Activated CD4-positive, alpha-beta T cell treated with anti-CD3 and anti-CD28 coated beads, Interleukin-2, amount 10 ng/mL, durations not matched to agents 24 days and 14 days (primary cell): ENCODE data around the gene KIF20B. TPM values are rescaled to one million over a fixed set of nuclear protein-coding genes. Genes with fewer than 3 reads are reported as not detected.

ENCODE experiments used
- DNase-seq: peaks from one replicate; pipeline ENCODE4 v3.0.0; 2022
- H3K27ac Mint-ChIP-seq: one replicate; pipeline ENCODE4 v1.8.0; 2022; ENCODE audit warnings: mild to moderate bottlenecking, mixed read lengths
- H3K27me3 Mint-ChIP-seq: one replicate; pipeline ENCODE4 v1.8.0; 2022; ENCODE audit warnings: mixed read lengths
- H3K36me3 Mint-ChIP-seq: one replicate; pipeline ENCODE4 v1.8.0; 2022; ENCODE audit warnings: low read depth, mild to moderate bottlenecking, mixed read lengths
- H3K4me1 Mint-ChIP-seq: one replicate; pipeline ENCODE4 v1.8.0; 2021; ENCODE audit warnings: mixed read lengths
- H3K4me3 Mint-ChIP-seq: one replicate; pipeline ENCODE4 v1.8.0; 2022; ENCODE audit warnings: mild to moderate bottlenecking, moderate library complexity, mixed read lengths
- H3K9me3 Mint-ChIP-seq: one replicate; pipeline ENCODE4 v1.8.0; 2021; ENCODE audit warnings: mixed read lengths
- intact Hi-C: fragments of 100-400 bp; cut with micrococcal nuclease; formaldehyde crosslinking; loops from one replicate; pipeline ENCODE4 v1.15.1; 2023
- total RNA-seq: library from RNA; stranded (reverse); gene quantifications from 2 replicates; pipeline ENCODE4 v1.2.3, GENCODE V29; 2022

KIF20B gene
- total RNA-seq, 1 donor from 2014 or later: 55.6 TPM

DNA sequence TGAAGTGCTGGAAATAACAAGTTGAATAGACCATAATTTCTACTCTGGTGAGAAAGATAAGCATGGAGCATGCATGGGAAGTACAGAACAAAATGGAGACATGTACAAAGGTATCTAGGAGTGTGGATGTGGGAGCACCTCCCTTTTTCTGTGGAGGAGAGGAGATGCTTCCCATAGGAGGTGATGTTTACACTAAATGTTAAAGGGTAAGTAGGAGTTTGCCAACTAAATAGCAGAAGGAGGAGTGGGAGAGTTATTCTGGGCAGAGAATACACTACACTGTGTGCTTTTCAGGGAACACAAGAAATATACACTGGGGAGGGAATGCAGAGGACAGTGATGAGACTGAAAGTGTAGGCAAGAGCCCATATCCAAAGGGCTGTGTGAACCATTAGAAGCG lies 35.3 kb upstream of the KIF20B start:
- no peak for DNase-seq
- no peaks in the 10 kb centered on the region for H3K4me1 Mint-ChIP-seq
- intact Hi-C loops: no loop called here
- H3K9me3 Mint-ChIP-seq: no peaks in the 10 kb centered on the region
- no peaks in the 10 kb centered on the region for H3K36me3 Mint-ChIP-seq
- peaks cover 41% of the 10 kb centered on the region for H3K27me3 Mint-ChIP-seq
- no peak overlapping the region for H3K4me3 Mint-ChIP-seq
- no peak overlapping the region for H3K27ac Mint-ChIP-seq

- Mint-ChIP-seq H3K9me3 (no peaks in the 10 kb centered on the region), H3K27ac (no peak overlapping the region), H3K27me3 (peaks cover 32% of the 10 kb centered on the region), H3K4me3 (no peak overlapping the region), H3K4me1 (no peaks in the 10 kb centered on the region), H3K36me3 (no peaks in the 10 kb centered on the region)
- intact Hi-C loops: no loop called here
- DNase-seq: no peak
These were observed 32.9 kb upstream of the KIF20B start for GRCh38 chr10:89668386-89669071.

DNA sequence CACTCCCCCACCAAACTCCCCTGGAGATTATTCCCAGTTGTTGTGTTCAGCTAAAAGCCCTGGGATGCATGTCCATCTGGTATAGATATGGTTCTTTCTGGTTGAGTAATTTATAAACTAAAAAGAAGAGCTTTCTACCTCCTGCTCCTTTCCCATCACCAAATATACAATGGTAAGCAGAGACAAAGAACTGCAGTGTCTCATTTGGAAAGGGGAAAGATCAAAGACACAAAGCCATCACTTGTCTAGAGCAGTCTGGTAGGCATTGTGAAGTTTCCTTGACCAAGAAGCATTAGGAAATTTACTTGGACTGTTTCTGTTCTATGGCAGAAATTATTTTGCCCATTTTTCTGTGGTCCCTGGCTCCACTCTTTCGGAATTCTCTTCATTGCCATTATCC lies 31.4 kb upstream of the KIF20B start:
- H3K36me3 Mint-ChIP-seq: no peaks in the 10 kb centered on the region
- no peak overlapping the region for H3K27ac Mint-ChIP-seq
- peaks cover 29% of the 10 kb centered on the region for H3K27me3 Mint-ChIP-seq
- no peaks in the 10 kb centered on the region for H3K4me1 Mint-ChIP-seq
- no peak for DNase-seq
- intact Hi-C loops: no loop called here
- no peak overlapping the region for H3K4me3 Mint-ChIP-seq
- no peaks in the 10 kb centered on the region for H3K9me3 Mint-ChIP-seq

- DNase-seq: no peak
- no peaks in the 10 kb centered on the region for H3K36me3 Mint-ChIP-seq
- H3K4me3 Mint-ChIP-seq: no peak overlapping the region
- H3K27ac Mint-ChIP-seq: no peak overlapping the region
- H3K27me3 Mint-ChIP-seq: peaks cover 28% of the 10 kb centered on the region
- H3K9me3 Mint-ChIP-seq: no peaks in the 10 kb centered on the region
- no peaks in the 10 kb centered on the region for H3K4me1 Mint-ChIP-seq
- intact Hi-C loops: no loop called here
These were observed 30.5 kb upstream of the KIF20B start for GRCh38 chr10:89670926-89671325.

DNA sequence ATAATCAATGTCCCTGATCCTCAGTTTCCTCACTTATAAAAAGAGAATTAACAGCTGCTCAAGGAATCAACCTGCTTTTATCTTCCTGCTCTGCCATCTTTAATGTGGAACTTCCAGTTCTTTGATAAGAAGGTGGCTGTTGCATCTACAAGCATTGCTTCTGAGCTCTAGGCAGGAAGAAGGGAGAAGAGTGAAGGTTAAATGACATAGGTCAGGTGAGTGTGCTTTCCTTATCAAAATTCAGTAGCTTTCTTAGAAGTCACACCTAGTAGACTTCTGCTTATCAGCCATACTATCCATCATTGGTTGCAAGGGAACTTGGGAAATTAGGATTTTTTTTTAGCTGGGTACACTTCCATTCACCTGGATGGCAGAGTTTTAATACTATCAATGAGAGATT lies 24.0 kb upstream of the KIF20B start:
- no peaks in the 10 kb centered on the region for H3K4me1 Mint-ChIP-seq
- no peaks in the 10 kb centered on the region for H3K36me3 Mint-ChIP-seq
- H3K27me3 Mint-ChIP-seq: peaks cover 24% of the 10 kb centered on the region
- no peak overlapping the region for H3K4me3 Mint-ChIP-seq
- intact Hi-C loops: no loop called here
- H3K9me3 Mint-ChIP-seq: no peaks in the 10 kb centered on the region
- no peak for DNase-seq
- no peak overlapping the region for H3K27ac Mint-ChIP-seq

- Mint-ChIP-seq H3K27ac (no peak overlapping the region), H3K27me3 (peaks cover 32% of the 10 kb centered on the region), H3K36me3 (no peaks in the 10 kb centered on the region), H3K4me3 (no peak overlapping the region), H3K4me1 (no peaks in the 10 kb centered on the region), H3K9me3 (no peaks in the 10 kb centered on the region)
- intact Hi-C loops: no loop called here
- DNase-seq: no peak
These were observed 21.4 kb upstream of the KIF20B start for GRCh38 chr10:89679986-89680385.

- Mint-ChIP-seq H3K4me1 (no peaks in the 10 kb centered on the region), H3K27me3 (peaks cover 37% of the 10 kb centered on the region), H3K27ac (no peak overlapping the region), H3K36me3 (no peaks in the 10 kb centered on the region), H3K9me3 (no peaks in the 10 kb centered on the region), H3K4me3 (no peak overlapping the region)
- no peak for DNase-seq
- intact Hi-C loops: no loop called here
These were observed 17.5 kb upstream of the KIF20B start for GRCh38 chr10:89683883-89684282.

DNA sequence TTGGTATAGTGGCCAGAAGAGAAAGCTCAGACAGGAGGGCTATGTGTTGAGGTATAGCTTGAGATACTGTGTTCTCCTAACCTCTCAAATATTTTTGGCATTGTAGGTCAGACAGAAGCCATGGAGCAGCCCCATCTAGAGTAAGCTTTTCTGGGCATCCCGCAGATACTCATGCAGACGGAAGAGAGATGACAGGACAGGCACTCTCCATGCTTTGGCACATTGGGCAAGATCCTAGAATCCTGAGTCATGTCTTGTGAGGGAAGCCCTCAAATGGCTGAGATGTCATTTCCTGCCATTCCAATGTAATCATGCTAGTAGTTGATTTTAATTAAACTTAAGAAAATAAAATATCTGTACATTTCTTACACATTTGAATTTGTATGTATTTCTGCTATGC lies 16.8 kb upstream of the KIF20B start:
- Mint-ChIP-seq H3K36me3 (no peaks in the 10 kb centered on the region), H3K4me1 (no peaks in the 10 kb centered on the region), H3K27ac (no peak overlapping the region), H3K4me3 (no peak overlapping the region), H3K9me3 (no peaks in the 10 kb centered on the region), H3K27me3 (peaks cover 37% of the 10 kb centered on the region)
- DNase-seq: no peak
- intact Hi-C loops: no loop called here

GRCh38 chr10:89685936-89686335 lies 15.5 kb upstream of the KIF20B start:
- no peaks in the 10 kb centered on the region for H3K4me1 Mint-ChIP-seq
- no peak overlapping the region for H3K27ac Mint-ChIP-seq
- H3K4me3 Mint-ChIP-seq: no peak overlapping the region
- H3K9me3 Mint-ChIP-seq: no peaks in the 10 kb centered on the region
- intact Hi-C loops: no loop called here
- DNase-seq: no peak
- peaks cover 31% of the 10 kb centered on the region for H3K27me3 Mint-ChIP-seq
- H3K36me3 Mint-ChIP-seq: no peaks in the 10 kb centered on the region

GRCh38 chr10:89690027-89690426 lies 11.4 kb upstream of the KIF20B start:
- Mint-ChIP-seq H3K36me3 (no peaks in the 10 kb centered on the region), H3K27ac (no peak overlapping the region), H3K4me3 (no peak overlapping the region), H3K4me1 (no peaks in the 10 kb centered on the region), H3K9me3 (no peaks in the 10 kb centered on the region), H3K27me3 (peaks cover 29% of the 10 kb centered on the region)
- DNase-seq: no peak
- intact Hi-C loops: no loop called here

GRCh38 chr10:89692416-89692815 lies 9.0 kb upstream of the KIF20B start:
- intact Hi-C loops: no loop called here
- H3K4me3 Mint-ChIP-seq: no peak overlapping the region
- no peaks in the 10 kb centered on the region for H3K36me3 Mint-ChIP-seq
- H3K9me3 Mint-ChIP-seq: no peaks in the 10 kb centered on the region
- H3K27me3 Mint-ChIP-seq: peaks cover 21% of the 10 kb centered on the region
- H3K27ac Mint-ChIP-seq: no peak overlapping the region
- DNase-seq: no peak
- H3K4me1 Mint-ChIP-seq: no peaks in the 10 kb centered on the region

DNA sequence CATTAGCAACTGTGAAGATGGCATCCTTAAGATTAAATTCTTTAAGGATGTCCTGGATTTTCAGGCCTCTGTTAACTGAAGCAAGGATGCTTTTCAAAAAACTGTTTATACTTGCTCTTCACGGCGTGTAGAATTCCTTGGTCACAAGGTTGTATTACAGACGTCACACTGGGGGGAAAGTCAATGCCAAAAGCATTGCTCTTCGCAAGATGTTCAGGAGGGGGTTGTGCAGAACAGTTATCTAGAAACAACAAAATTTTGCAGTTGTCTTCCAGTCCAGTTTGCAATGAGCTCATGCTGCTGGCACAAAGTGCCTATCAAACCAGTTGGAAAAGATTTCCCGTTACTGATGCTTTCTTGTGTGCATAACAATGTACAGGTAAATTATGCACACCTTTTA lies 8.2 kb upstream of the KIF20B start:
- no peak for DNase-seq
- peaks cover 16% of the 10 kb centered on the region for H3K27me3 Mint-ChIP-seq
- H3K27ac Mint-ChIP-seq: no peak overlapping the region
- H3K4me1 Mint-ChIP-seq: no peaks in the 10 kb centered on the region
- intact Hi-C loops: no loop called here
- H3K4me3 Mint-ChIP-seq: no peak overlapping the region
- no peaks in the 10 kb centered on the region for H3K36me3 Mint-ChIP-seq
- H3K9me3 Mint-ChIP-seq: no peaks in the 10 kb centered on the region

GRCh38 chr10:89695307-89695706 lies 6.1 kb upstream of the KIF20B start:
- intact Hi-C loops: no loop called here
- no peak for DNase-seq
- H3K27ac Mint-ChIP-seq: no peak overlapping the region
- H3K4me3 Mint-ChIP-seq: no peak overlapping the region
- H3K27me3 Mint-ChIP-seq: peaks cover 12% of the 10 kb centered on the region
- no peaks in the 10 kb centered on the region for H3K9me3 Mint-ChIP-seq
- H3K36me3 Mint-ChIP-seq: no peaks in the 10 kb centered on the region
- peaks cover 5% of the 10 kb centered on the region for H3K4me1 Mint-ChIP-seq

DNA sequence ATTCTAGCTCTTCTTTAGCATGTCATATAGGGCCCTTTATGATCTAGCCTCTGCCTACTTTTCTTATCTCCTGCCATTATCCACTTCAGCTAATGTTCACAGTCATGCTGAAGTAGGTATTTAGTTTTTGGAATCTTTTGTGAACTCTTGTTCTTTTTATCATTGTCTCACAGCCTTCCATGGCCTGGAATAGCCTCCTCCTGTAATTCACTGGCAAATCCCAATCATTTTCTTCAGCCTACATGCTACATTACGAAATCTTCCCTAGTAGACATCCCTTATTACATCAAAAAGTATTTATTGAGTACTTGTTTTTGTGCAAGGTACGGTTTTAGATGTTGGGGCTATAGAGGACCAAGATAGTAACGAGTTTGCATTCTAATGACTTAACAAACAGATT lies 3.4 kb upstream of the KIF20B start:
- no peak for DNase-seq
- no peaks in the 10 kb centered on the region for H3K9me3 Mint-ChIP-seq
- no peak overlapping the region for H3K27ac Mint-ChIP-seq
- intact Hi-C loops: no loop called here
- peaks cover 18% of the 10 kb centered on the region for H3K4me1 Mint-ChIP-seq
- H3K4me3 Mint-ChIP-seq: no peak overlapping the region
- peaks cover under 1% of the 10 kb centered on the region for H3K36me3 Mint-ChIP-seq
- peaks cover 9% of the 10 kb centered on the region for H3K27me3 Mint-ChIP-seq

DNA sequence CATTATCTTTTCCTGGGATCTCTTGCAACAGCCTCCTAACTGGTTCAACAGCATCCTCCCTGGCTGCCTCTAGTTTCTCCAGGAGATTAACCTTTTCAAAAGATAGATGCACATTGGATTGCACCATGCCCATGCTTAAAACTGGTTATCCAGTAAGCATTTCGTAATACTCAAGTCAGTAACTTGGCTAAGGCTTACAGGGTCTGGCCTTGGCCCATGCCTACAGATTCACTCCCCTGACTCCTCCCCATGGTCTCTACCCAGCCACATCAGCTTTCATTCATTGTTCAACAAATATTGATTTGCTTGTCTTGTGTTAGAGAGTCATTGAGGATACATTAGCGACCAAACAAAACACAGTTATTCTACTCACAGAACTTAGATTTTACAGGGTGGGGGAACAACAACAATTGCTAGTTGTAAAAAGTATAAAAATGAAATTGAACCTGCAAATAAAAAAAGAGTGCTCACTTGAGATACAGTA lies 1.8 kb upstream of the KIF20B start:
- Mint-ChIP-seq H3K27me3 (peaks cover 3% of the 10 kb centered on the region), H3K27ac (no peak overlapping the region), H3K9me3 (no peaks in the 10 kb centered on the region), H3K4me3 (peak overlapping the region; percentile 16), H3K4me1 (peaks cover 27% of the 10 kb centered on the region), H3K36me3 (peaks cover 5% of the 10 kb centered on the region)
- no peak for DNase-seq
- intact Hi-C loops: loop anchor here (5.0 kb wide), 2 partner anchors 38 to 163 kb away; no protein-coding TSS in a partner anchor
